ENCODE data around the gene SELENOI.
"Not testable (repeated sequence)": the region's sequence is repeated elsewhere in the genome, so short reads cannot be mapped to it uniquely, and the experiment has no call there.

Gene SELENOI

GRCh38 chr2:26345545-26346453, at the start of gene SELENOI:
Gene SELENOI (plus strand): TSS chr2:26346143. CDS start chr2:26346233, 90 bp downstream.
- peak; percentile 71 for DNase-seq (ENCODE audit: low spot score)

GRCh38 chr2:26297061-26297460, 48.9 kb upstream of the SELENOI start:
- no peak for DNase-seq (ENCODE audit: low spot score)

GRCh38 chr2:26298286-26298637, 47.7 kb upstream of the SELENOI start:
- no peak for DNase-seq (ENCODE audit: low spot score)

GRCh38 chr2:26298638-26299393, 47.1 kb upstream of the SELENOI start:
- DNase-seq (ENCODE audit: low spot score): no peak

GRCh38 chr2:26299471-26300101, 46.4 kb upstream of the SELENOI start:
- no peak for DNase-seq (ENCODE audit: low spot score)

- no peak for DNase-seq (ENCODE audit: low spot score)
These were observed 45.6 kb upstream of the SELENOI start for GRCh38 chr2:26300234-26300925.

- DNase-seq (ENCODE audit: low spot score): no peak
These were observed 43.1 kb upstream of the SELENOI start for GRCh38 chr2:26302846-26303245.

- not testable (repeated sequence) for DNase-seq (ENCODE audit: low spot score)
These were observed 40.8 kb upstream of the SELENOI start for GRCh38 chr2:26305094-26305493.

GRCh38 chr2:26305540-26305939, 40.4 kb upstream of the SELENOI start:
- DNase-seq (ENCODE audit: low spot score): no peak

- no peak for DNase-seq (ENCODE audit: low spot score)
These were observed 36.0 kb upstream of the SELENOI start for GRCh38 chr2:26309921-26310320.

GRCh38 chr2:26312471-26312870, 33.5 kb upstream of the SELENOI start:
- no peak for DNase-seq (ENCODE audit: low spot score)

GRCh38 chr2:26313446-26313845, 32.5 kb upstream of the SELENOI start:
- no peak for DNase-seq (ENCODE audit: low spot score)

GRCh38 chr2:26314243-26314642, 31.7 kb upstream of the SELENOI start:
- DNase-seq (ENCODE audit: low spot score): no peak

GRCh38 chr2:26316041-26316440, 29.9 kb upstream of the SELENOI start:
- no peak for DNase-seq (ENCODE audit: low spot score)

GRCh38 chr2:26316845-26317244, 29.1 kb upstream of the SELENOI start:
- DNase-seq (ENCODE audit: low spot score): no peak

GRCh38 chr2:26317377-26318105, 28.4 kb upstream of the SELENOI start:
- no peak for DNase-seq (ENCODE audit: low spot score)

- DNase-seq (ENCODE audit: low spot score): no peak
These were observed 27.0 kb upstream of the SELENOI start for GRCh38 chr2:26318950-26319349.

- not testable (repeated sequence) for DNase-seq (ENCODE audit: low spot score)
These were observed 21.5 kb upstream of the SELENOI start for GRCh38 chr2:26324479-26324878.

GRCh38 chr2:26324903-26325302, 21.0 kb upstream of the SELENOI start:
- no peak for DNase-seq (ENCODE audit: low spot score)

- no peak for DNase-seq (ENCODE audit: low spot score)
These were observed 20.1 kb upstream of the SELENOI start for GRCh38 chr2:26325851-26326250.

GRCh38 chr2:26326514-26326913, 19.4 kb upstream of the SELENOI start:
- no peak for DNase-seq (ENCODE audit: low spot score)
